ENCODE measurements around the gene CASP9.

The CASP9 gene

GRCh38 chr1:15443281-15443680 lies 80.7 kb downstream of the CASP9 start:
- H3K27me3 Mint-ChIP-seq = peaks cover 16% of the 10 kb centered on the region
- no peak overlapping the region for H3K4me3 Mint-ChIP-seq
- H3K9me3 Mint-ChIP-seq = no peaks in the 10 kb centered on the region
- no peak overlapping the region for H3K27ac Mint-ChIP-seq
- no peak for ATAC-seq
- H3K4me1 Mint-ChIP-seq = no peaks in the 10 kb centered on the region
- no peak for DNase-seq
- no peaks in the 10 kb centered on the region for H3K36me3 Mint-ChIP-seq (ENCODE audit: low read depth)

- H3K36me3 Mint-ChIP-seq (ENCODE audit: low read depth) = no peaks in the 10 kb centered on the region
- no peak overlapping the region for H3K4me3 Mint-ChIP-seq
- H3K9me3 Mint-ChIP-seq = no peaks in the 10 kb centered on the region
- H3K4me1 Mint-ChIP-seq = no peaks in the 10 kb centered on the region
- DNase-seq (no peak), ATAC-seq (no peak)
- H3K27ac Mint-ChIP-seq = no peak overlapping the region
- peaks cover 13% of the 10 kb centered on the region for H3K27me3 Mint-ChIP-seq
These were observed 81.3 kb downstream of the CASP9 start for GRCh38 chr1:15442759-15443158.

- Mint-ChIP-seq H3K27ac (no peak overlapping the region), H3K4me1 (no peaks in the 10 kb centered on the region), H3K36me3 (ENCODE audit: low read depth) (no peaks in the 10 kb centered on the region), H3K9me3 (no peaks in the 10 kb centered on the region), H3K4me3 (no peak overlapping the region), H3K27me3 (peaks cover 6% of the 10 kb centered on the region)
- DNase-seq (no peak), ATAC-seq (no peak)
These were observed 81.9 kb downstream of the CASP9 start for GRCh38 chr1:15442119-15442518.

Data from activated naive CD8-positive, alpha-beta T cell treated with anti-CD3 and anti-CD28 coated beads, Interleukin-2, amount 50 U/mL, for 24 hours (primary cell).